HepG2 (cell line): ENCODE measurements around the gene DCAF7. TPM values are rescaled to one million over a fixed set of nuclear protein-coding genes. Genes with fewer than 3 reads are reported as not detected.
A peak's percentile ranks its signal among the peaks of the same experiment; 100 is the strongest.

Source experiments
- AGO2 ChIP-seq: fragments of 200-400 bp; formaldehyde crosslinking; optimal IDR thresholded peaks from 2 replicates; pipeline ENCODE3; 2017; ENCODE audit warnings: mild to moderate bottlenecking, low read depth, low read length, moderate library complexity
- DR1 ChIP-seq: sonication (generic); formaldehyde crosslinking; IDR thresholded peaks from 2 replicates; pipeline ENCODE4 v1.8.0; 2021; ENCODE audit warnings: mild to moderate bottlenecking, missing genetic modification reagents, inconsistent platforms
- GMEB1 ChIP-seq: sonication (generic); formaldehyde crosslinking; IDR thresholded peaks from 2 replicates; pipeline ENCODE4 v1.5.1; 2020; ENCODE audit warnings: missing genetic modification reagents, mild to moderate bottlenecking, borderline replicate concordance
- MYC ChIP-seq: sonication (generic); formaldehyde crosslinking; IDR thresholded peaks from 2 replicates; pipeline ENCODE4 v1.9.0; 2021; ENCODE audit warnings: missing genetic modification reagents, borderline replicate concordance
- PBX3 ChIP-seq: sonication (generic); formaldehyde crosslinking; IDR thresholded peaks from 2 replicates; pipeline ENCODE4 v1.8.1; 2023; ENCODE audit warnings: missing genetic modification reagents, inconsistent platforms, borderline replicate concordance
- SAP130 ChIP-seq: IDR thresholded peaks from 2 replicates; pipeline ENCODE4 v1.6.1; 2016; ENCODE audit warnings: low read depth
- TBL1XR1 ChIP-seq: fragments of 150-350 bp; IDR thresholded peaks from 2 replicates; pipeline ENCODE4 v1.6.1; 2014; ENCODE audit warnings: borderline replicate concordance, low read length; ENCODE audit not compliant: partially characterized antibody
- TEAD3 ChIP-seq: optimal IDR thresholded peaks from 2 replicates; pipeline ENCODE3; 2016; ENCODE audit warnings: borderline replicate concordance
- THYN1 ChIP-seq: sonication (generic); formaldehyde crosslinking; IDR thresholded peaks from 2 replicates; pipeline ENCODE4 v1.8.1; 2023; ENCODE audit warnings: low read depth, mild to moderate bottlenecking, moderate library complexity, missing genetic modification reagents, borderline replicate concordance
- ZBTB42 ChIP-seq: sonication (generic); formaldehyde crosslinking; IDR thresholded peaks from 2 replicates; pipeline ENCODE4 v1.5.0; 2020; ENCODE audit warnings: mild to moderate bottlenecking, missing genetic modification reagents
- ZNF296 ChIP-seq: sonication (generic); formaldehyde crosslinking; conservative IDR thresholded peaks from 2 replicates; pipeline ENCODE4 v1.5.0; 2020; ENCODE audit warnings: mild to moderate bottlenecking, missing genetic modification reagents
- ZNF326 ChIP-seq: sonication (generic); formaldehyde crosslinking; IDR thresholded peaks from 2 replicates; pipeline ENCODE4 v1.4.0; 2020; ENCODE audit warnings: missing genetic modification reagents, borderline replicate concordance
- ZNF33B ChIP-seq: sonication (generic); formaldehyde crosslinking; IDR thresholded peaks from 2 replicates; pipeline ENCODE4 v1.5.1; 2020; ENCODE audit warnings: mild to moderate bottlenecking, missing genetic modification reagents
- ZNF451 ChIP-seq: sonication (generic); formaldehyde crosslinking; IDR thresholded peaks from 2 replicates; pipeline ENCODE4 v1.5.0; 2020; ENCODE audit warnings: mild to moderate bottlenecking, missing genetic modification reagents
- polyA plus RNA-seq, 8 experiments: library from polyadenylated mRNA; depleted of rRNA in 3 of 8; stranded (reverse) in 7 of 8; unstranded in 1 of 8; fragments of >200 nt; fragmentation: Illumina TruSeq in 4 of 8; extraction: Trizol in 4 of 8; gene quantifications; 2 replicates each; pipeline versions ENCODE4 v1.2.1 to v1.2.3, GENCODE V29; 2011 to 2016; ENCODE audit warnings: low read depth in 4 of 8, missing spikeins in 1 of 8, mixed read lengths in 1 of 8; ENCODE audit not compliant: insufficient read depth in 1 of 8
- total RNA-seq, 5 experiments: library from RNA; depleted of rRNA; stranded (reverse); fragments of >200 nt; fragmentation: Illumina TruSeq; extraction: Trizol; gene quantifications; 2 replicates each; pipeline ENCODE4 v1.2.3, GENCODE V29; 2016; ENCODE audit warnings: low read depth in 1 of 5
- TF ChIP-seq, protein P1 (sequence below): sonication (generic); formaldehyde crosslinking; IDR thresholded peaks from 2 replicates; pipeline ENCODE4 v1.4.0; 2020; ENCODE audit warnings: mild to moderate bottlenecking, missing genetic modification reagents, borderline replicate concordance
- TF ChIP-seq, protein P2 (sequence below): IDR thresholded peaks from 2 replicates; pipeline ENCODE4 v1.6.1; 2016; ENCODE audit warnings: missing compliant biosample characterization, missing genetic modification reagents, borderline replicate concordance
- TF ChIP-seq, protein P3 (sequence below): sonication (generic); formaldehyde crosslinking; conservative IDR thresholded peaks from 2 replicates; pipeline ENCODE4 v1.5.0; 2020; ENCODE audit warnings: missing genetic modification reagents

DCAF7 gene
- total and polyA plus RNA-seq, 2 of the 13 experiments (the other 11 are each of a cell fraction or from before 2014, with no cell fraction given): 55.2 to 73.4 TPM

DNA sequence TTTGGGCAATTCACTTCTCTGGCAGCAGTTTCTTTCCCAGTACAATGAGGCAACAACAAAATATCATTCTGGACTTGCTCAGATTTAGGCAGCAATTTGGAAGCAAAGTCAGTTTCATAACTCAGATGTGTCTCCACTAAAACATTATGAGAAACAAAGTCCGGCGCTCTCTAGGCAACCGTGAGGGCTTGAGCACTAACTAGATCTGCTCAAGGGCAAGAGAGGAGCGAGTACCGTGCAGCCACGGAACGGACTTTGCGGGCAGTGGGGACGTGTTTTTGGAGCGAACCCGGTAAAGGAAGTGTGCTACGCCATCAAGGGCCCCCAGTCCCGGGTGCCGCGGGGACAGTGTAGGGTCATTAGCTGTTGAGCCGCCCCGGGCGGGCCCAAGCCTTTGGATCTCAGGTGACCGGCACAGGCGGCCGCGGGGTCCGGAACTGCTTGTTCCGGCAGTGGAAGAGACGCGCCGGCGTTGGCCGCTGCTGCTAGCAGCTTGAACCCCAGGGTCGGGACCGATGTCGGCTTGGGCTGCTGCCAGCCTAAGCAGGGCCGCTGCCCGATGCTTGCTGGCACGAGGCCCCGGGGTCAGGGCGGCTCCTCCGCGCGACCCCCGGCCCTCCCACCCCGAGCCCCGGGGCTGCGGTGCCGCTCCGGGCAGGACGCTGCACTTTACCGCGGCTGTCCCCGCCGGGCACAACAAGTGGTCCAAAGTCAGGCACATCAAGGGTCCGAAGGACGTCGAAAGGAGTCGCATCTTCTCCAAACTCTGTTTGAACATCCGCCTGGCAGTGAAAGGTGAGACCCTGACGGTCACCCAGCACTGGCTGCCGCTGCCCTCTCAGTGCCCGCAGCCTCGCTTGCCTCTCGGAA is 50.5 kb downstream of the DCAF7 start, which contains the start of gene TACO1 (continued):
- TF ChIP-seq MYC (CRISPR knock-in tag) (peak; percentile 89), ZNF326 (CRISPR knock-in tag) (no peak; the same call in 1 of the 2 replicates), PBX3 (CRISPR knock-in tag) (peak; percentile 71; the same call in 1 of the 2 replicates), AGO2 (peak; percentile 89), ZBTB42 (CRISPR knock-in tag) (peak; percentile 65; the same call in 1 of the 2 replicates), ZNF296 (peak; percentile 74; the same call in 1 of the 2 replicates), GMEB1 (CRISPR knock-in tag) (peak; percentile 74; the same call in 1 of the 2 replicates), TBL1XR1 (peak; percentile 91), SAP130 (CRISPR knock-in tag) (peak; percentile 96), THYN1 (CRISPR knock-in tag) (no peak), ZNF33B (CRISPR knock-in tag) (peak; percentile 94), TEAD3 (peak; percentile 88), DR1 (CRISPR knock-in tag) (peak; percentile 82), ZNF451 (CRISPR knock-in tag) (no peak)
- TF ChIP-seq, protein P1, sequence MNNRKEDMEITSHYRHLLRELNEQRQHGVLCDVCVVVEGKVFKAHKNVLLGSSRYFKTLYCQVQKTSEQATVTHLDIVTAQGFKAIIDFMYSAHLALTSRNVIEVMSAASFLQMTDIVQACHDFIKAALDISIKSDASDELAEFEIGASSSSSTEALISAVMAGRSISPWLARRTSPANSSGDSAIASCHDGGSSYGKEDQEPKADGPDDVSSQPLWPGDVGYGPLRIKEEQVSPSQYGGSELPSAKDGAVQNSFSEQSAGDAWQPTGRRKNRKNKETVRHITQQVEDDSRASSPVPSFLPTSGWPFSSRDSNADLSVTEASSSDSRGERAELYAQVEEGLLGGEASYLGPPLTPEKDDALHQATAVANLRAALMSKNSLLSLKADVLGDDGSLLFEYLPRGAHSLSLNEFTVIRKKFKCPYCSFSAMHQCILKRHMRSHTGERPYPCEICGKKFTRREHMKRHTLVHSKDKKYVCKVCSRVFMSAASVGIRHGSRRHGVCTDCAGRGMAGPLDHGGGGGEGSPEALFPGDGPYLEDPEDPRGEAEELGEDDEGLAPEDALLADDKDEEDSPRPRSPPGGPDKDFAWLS (CRISPR knock-in tag): no peak
- TF ChIP-seq, protein P2, sequence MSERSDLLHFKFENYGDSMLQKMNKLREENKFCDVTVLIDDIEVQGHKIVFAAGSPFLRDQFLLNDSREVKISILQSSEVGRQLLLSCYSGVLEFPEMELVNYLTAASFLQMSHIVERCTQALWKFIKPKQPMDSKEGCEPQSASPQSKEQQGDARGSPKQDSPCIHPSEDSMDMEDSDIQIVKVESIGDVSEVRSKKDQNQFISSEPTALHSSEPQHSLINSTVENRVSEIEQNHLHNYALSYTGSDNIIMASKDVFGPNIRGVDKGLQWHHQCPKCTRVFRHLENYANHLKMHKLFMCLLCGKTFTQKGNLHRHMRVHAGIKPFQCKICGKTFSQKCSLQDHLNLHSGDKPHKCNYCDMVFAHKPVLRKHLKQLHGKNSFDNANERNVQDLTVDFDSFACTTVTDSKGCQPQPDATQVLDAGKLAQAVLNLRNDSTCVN (CRISPR knock-in tag): peak; percentile 94; the same call in 1 of the 2 replicates
- TF ChIP-seq, protein P3, sequence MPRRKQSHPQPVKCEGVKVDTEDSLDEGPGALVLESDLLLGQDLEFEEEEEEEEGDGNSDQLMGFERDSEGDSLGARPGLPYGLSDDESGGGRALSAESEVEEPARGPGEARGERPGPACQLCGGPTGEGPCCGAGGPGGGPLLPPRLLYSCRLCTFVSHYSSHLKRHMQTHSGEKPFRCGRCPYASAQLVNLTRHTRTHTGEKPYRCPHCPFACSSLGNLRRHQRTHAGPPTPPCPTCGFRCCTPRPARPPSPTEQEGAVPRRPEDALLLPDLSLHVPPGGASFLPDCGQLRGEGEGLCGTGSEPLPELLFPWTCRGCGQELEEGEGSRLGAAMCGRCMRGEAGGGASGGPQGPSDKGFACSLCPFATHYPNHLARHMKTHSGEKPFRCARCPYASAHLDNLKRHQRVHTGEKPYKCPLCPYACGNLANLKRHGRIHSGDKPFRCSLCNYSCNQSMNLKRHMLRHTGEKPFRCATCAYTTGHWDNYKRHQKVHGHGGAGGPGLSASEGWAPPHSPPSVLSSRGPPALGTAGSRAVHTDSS (CRISPR knock-in tag): 0 out of 2 replicates have a peak, but pooled peaks have one; percentile 89
